ENCODE measurements around the gene IMMP2L. TPM values are rescaled to one million over a fixed set of nuclear protein-coding genes. Genes with fewer than 3 reads are reported as not detected.
"Not testable (repeated sequence)": the region's sequence is repeated elsewhere in the genome, so short reads cannot be mapped to it uniquely, and the experiment has no call there.

Gene IMMP2L
- total and polyA plus RNA-seq, 2 of the 13 experiments (the other 11 are each of a cell fraction or from before 2014, with no cell fraction given) = 7.8 to 16.9 TPM

DNA sequence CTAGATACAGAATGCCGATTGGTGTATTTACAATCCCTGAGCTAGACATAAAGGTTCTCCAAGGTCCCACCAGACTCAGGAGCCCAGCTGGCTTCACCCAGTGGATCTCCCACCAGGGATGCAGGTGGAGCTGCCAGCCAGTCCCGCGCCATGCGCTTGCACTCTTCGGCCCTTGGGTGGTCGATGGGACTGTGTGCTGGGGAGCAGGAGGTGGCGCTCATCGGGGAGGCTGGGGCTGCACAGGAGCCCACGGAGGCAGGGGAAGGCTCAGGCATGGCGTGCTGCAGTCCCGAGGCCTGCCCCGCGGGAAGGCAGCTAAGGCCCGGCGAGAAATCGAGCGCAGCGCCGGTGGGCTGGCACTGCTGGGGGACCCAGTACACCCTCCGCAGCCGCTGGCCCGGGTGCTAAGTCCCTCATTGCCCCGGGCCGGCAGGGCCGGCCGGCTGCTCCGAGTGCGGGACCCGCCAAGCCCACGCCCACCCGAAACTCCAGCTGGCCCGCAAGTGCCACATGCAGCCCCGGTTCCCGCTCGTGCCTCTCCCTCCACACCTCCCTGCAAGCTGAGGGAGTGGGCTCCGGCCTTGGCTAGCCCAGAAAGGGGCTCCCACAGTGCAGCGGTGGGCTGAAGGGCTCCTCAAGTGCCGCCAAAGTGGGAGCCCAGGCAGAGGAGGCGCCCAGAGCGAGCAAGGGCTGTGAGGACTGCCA lies 19.6 kb upstream of the IMMP2L start:
- CTCF ChIA-PET (ENCODE audit: low intra/inter-chr PET ratio, low total read pairs); H3K4me3 ChIP-seq (replicated peaks in 1 of 3; ENCODE audit: insufficient read depth in 1 of 3, low read depth in 2 of 3, low read length in 3 of 3); DNase-seq (ENCODE audit: low spot score); ATAC-seq; H3K27ac ChIP-seq (ENCODE audit: extremely low read length, insufficient read depth, low read length); H3K36me3 ChIP-seq (replicated peaks in 1 of 2; ENCODE audit: control insufficient read depth in 1 of 2, insufficient read depth in 2 of 2, low read length in 2 of 2); H3K4me1 ChIP-seq (ENCODE audit: insufficient read depth, low read length); H3K4me2 ChIP-seq (ENCODE audit: low read depth, low read length); H3K27me3 ChIP-seq (ENCODE audit: control insufficient read depth in 1 of 2, insufficient read depth in 2 of 2, low read length in 2 of 2); H3K9me3 ChIP-seq (ENCODE audit: low read length); BruUV-seq (replicated peaks); intact Hi-C loops (cut with micrococcal nuclease; ENCODE audit: unreplicated experiment); H3K9ac ChIP-seq (ENCODE audit: insufficient read depth, low read depth, low read length); H4K20me1 ChIP-seq (ENCODE audit: insufficient read depth, low read length); H2AFZ ChIP-seq (ENCODE audit: low read length); H3K79me2 ChIP-seq (ENCODE audit: insufficient read depth, low read length); FAIRE-seq; in situ Hi-C loops (cut with HindIII; ENCODE audit: extremely low pct_ligation_motif_present, low pct_unique_long_range_greater_than_20kb); POLR2A ChIA-PET: not testable (repeated sequence)
- WGBS (ENCODE audit: low lambda C conversion rate) = 73% methylated on average over 4 of the region's 40 CpGs

DNA sequence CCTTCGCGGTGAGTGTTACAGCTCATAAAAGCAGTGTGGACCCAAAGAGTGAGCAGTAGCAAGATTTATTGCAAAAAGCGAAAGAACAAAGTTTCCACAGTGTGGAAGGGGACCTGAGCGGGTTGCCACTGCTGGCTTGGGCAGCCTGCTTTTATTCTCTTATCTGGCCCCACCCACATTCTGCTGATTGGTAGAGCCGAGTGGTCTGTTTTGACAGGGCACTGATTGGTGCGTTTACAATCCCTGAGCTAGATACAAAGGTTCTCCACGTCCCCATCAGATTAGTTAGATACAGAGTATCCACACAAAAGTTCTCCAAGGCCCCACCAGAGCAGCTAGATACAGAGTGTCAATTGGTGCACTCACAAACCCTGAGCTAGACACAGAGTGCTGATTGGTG lies 18.9 kb upstream of the IMMP2L start:
- FAIRE-seq; H3K4me1 ChIP-seq (ENCODE audit: insufficient read depth, low read length); H3K27ac ChIP-seq (ENCODE audit: extremely low read length, insufficient read depth, low read length); in situ Hi-C loops (cut with HindIII; ENCODE audit: extremely low pct_ligation_motif_present, low pct_unique_long_range_greater_than_20kb); CTCF ChIA-PET (ENCODE audit: low intra/inter-chr PET ratio, low total read pairs); H2AFZ ChIP-seq (ENCODE audit: low read length); H3K9ac ChIP-seq (ENCODE audit: insufficient read depth, low read depth, low read length); BruUV-seq (replicated peaks); DNase-seq (ENCODE audit: low spot score); H3K36me3 ChIP-seq (replicated peaks in 1 of 2; ENCODE audit: control insufficient read depth in 1 of 2, insufficient read depth in 2 of 2, low read length in 2 of 2); H4K20me1 ChIP-seq (ENCODE audit: insufficient read depth, low read length); H3K9me3 ChIP-seq (ENCODE audit: low read length); ATAC-seq; intact Hi-C loops (cut with micrococcal nuclease; ENCODE audit: unreplicated experiment); H3K27me3 ChIP-seq (ENCODE audit: control insufficient read depth in 1 of 2, insufficient read depth in 2 of 2, low read length in 2 of 2); H3K4me2 ChIP-seq (ENCODE audit: low read depth, low read length); H3K4me3 ChIP-seq (replicated peaks in 1 of 3; ENCODE audit: insufficient read depth in 1 of 3, low read depth in 2 of 3, low read length in 3 of 3); H3K79me2 ChIP-seq (ENCODE audit: insufficient read depth, low read length); POLR2A ChIA-PET: not testable (repeated sequence)
- TF ChIP-seq NFYC (CRISPR knock-in tag; IDR thresholded peaks at IDR 0.05) (peak; percentile 51), NFYB (CRISPR knock-in tag; IDR thresholded peaks at IDR 0.05) (peak; percentile 59; the same call in 1 of the 2 replicates)
- 47% methylated on average over 6 of the region's 7 CpGs for WGBS (ENCODE audit: low lambda C conversion rate)

Data from HepG2 (cell line).